Retina (tissue), 1 donor: ENCODE data around the gene RGR.

ENCODE experiments used
- DNase-seq: peaks from one replicate; pipeline ENCODE4 v3.0.0-alpha.2; 2016

RGR gene

GRCh38 chr10:84224411-84225028, 20.3 kb upstream of the RGR start:
- no peak for DNase-seq

- DNase-seq = no peak
These were observed 19.3 kb upstream of the RGR start, which contains the start of gene LRIT2 for GRCh38 chr10:84225427-84226173. LRIT2 (minus strand) TSS chr10:84225544; CDS start chr10:84225520, 24 bp downstream.

- DNase-seq = no peak
These were observed 18.2 kb upstream of the RGR start for GRCh38 chr10:84226616-84227015.

GRCh38 chr10:84227810-84228209, 17.0 kb upstream of the RGR start:
- no peak for DNase-seq

- DNase-seq = no peak
These were observed 14.5 kb upstream of the RGR start for GRCh38 chr10:84230359-84230758.

- no peak for DNase-seq
These were observed 12.5 kb upstream of the RGR start for GRCh38 chr10:84232376-84232775.

DNA sequence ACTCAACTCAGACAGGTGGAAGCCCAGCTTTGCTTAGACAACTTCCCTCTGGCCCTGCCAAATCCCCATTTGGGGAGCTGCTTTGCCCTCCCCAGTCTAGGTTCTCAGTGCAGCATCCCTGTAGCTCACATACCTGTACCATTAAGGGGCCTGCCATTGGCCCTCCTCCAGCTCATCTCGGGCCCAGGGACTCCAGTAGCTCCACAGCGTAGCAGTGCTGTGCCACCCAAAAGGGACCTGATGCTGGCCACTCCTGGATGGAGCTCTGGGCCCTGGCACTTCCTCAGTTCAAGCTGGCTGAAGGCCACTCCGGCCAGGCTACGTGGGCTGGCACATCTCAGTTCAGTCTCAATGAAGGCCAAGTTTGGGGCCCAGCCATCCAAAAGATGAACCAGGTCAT, 10.9 kb upstream of the RGR start:
- no peak for DNase-seq

- DNase-seq = no peak
These were observed 10.4 kb upstream of the RGR start for GRCh38 chr10:84234479-84234878.

DNA sequence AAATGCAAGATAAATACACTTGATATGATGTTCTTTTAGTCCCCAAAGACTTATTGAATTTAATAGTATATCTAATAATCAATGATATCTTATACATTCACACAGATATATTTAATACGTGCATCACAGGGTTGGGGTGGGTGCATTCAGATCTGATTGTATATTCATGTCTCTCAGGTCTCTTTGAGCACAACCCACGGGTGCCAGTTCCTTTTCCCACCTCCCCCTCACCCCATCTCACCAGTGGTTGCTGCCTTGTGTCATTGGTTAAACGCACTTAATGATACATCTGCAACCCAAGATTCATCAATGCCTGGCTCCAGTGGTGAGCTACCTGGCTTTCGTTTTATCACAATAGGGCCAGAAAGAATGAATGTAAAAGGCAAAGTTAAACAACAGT, 9.8 kb upstream of the RGR start:
- no peak for DNase-seq

- DNase-seq = no peak
These were observed 8.1 kb upstream of the RGR start for GRCh38 chr10:84236807-84237198.

DNA sequence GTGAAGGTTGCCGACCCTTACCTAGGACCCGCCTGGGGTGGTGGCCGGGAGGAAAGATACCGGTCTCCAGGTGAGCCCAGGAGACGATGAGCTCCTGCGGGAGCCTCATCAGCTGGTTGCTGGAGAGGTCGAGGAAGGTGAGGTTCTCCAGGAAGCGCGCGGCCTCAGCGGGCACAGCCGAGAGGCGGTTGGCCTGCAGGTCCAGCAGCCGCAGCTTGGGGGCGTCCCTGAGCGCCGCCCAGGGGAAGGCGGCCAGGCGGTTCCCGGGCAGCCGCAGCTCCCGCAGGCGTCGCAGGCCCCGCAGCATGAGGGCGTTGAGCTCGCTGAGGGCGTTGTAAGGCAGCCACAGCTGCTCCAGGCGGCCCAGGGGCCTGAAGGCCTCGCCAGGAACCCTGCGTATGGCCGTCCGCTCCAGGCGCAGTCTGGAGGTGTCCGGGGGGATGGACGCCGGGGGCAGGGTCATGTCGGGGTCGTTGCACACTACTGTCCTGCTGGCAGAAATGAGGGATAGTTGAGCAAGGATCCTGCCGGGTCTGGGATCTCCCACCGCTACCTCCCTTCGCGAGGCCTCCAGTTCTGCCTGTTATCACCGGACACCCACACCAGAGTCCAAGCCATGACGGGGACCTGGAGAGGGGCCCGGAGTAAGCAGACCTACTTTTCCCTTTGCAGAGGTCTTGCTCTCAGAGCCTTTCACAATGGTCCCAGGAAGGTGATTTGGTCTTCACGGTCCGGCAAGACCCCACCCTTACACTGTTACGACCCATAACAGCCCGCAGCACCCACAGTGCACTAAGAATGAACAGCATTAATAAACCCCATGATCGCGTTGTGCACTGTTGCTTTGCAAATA, 7.4 kb upstream of the RGR start:
- DNase-seq = peak; percentile 44

- DNase-seq = no peak
These were observed 5.9 kb upstream of the RGR start for GRCh38 chr10:84238909-84239308.

GRCh38 chr10:84241185-84241790, 3.6 kb upstream of the RGR start, which contains the start of gene LRIT1:
LRIT1 (minus strand) TSS chr10:84241546; CDS start chr10:84241439, 107 bp downstream.
- no peak for DNase-seq

- no peak for DNase-seq
These were observed 1.1 kb upstream of the RGR start for GRCh38 chr10:84243759-84244158.

DNA sequence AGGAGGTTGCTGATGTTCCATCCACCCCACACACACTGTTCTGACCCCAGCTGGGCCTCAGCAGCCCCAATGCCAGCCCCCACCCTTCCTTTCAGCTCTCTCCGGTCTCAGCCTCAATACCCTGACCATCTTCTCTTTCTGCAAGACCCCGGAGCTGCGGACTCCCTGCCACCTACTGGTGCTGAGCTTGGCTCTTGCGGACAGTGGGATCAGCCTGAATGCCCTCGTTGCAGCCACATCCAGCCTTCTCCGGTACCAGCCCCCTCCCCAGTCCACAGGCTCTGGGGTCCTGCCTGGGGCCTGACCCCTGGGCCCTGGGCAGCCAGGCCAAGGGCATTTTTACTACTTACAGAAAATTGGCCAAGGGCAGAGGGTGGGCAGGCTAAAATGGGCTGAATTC, 2.6 kb downstream of the RGR start:
- DNase-seq = no peak

GRCh38 chr10:84248794-84249193, 3.9 kb downstream of the RGR start:
- no peak for DNase-seq

- no peak for DNase-seq
These were observed 10.0 kb downstream of the RGR start for GRCh38 chr10:84254552-84255478.

GRCh38 chr10:84256510-84257342, 11.9 kb downstream of the RGR start:
- DNase-seq = peak; percentile 87

DNA sequence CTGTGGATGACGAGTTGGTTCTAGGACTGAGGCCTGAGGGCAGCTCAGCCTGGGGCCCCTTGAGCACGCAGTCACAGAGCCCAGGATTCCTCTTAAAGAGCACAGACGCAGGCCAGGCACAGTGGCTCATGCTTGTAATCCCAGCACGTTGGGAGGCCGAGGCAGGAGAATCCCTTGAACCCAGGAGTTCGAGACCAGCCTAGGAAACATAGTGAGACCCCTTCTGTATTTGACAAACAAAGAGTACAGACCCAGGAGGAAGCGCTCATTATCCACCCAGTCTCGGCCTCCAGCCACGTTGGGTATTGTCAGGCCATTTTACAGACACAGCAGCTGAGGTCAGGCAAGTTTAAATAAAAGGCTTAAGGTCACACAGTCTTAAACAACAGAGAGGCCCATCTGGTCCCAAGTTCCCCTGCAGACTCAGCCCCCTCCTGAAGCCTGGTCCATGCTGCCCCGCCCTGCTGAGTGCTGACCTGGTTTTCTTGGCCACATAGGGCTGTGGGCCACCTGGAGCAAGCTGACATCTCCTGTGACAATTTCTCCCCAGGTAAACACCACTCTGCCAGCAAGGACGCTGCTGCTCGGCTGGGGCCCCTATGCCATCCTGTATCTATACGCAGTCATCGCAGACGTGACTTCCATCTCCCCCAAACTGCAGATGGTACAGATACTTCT, 12.6 kb downstream of the RGR start:
- DNase-seq = no peak

GRCh38 chr10:84258034-84258695, 13.3 kb downstream of the RGR start:
- no peak for DNase-seq
